ENCODE measurements around the gene LTBP1.

The LTBP1 gene

DNA sequence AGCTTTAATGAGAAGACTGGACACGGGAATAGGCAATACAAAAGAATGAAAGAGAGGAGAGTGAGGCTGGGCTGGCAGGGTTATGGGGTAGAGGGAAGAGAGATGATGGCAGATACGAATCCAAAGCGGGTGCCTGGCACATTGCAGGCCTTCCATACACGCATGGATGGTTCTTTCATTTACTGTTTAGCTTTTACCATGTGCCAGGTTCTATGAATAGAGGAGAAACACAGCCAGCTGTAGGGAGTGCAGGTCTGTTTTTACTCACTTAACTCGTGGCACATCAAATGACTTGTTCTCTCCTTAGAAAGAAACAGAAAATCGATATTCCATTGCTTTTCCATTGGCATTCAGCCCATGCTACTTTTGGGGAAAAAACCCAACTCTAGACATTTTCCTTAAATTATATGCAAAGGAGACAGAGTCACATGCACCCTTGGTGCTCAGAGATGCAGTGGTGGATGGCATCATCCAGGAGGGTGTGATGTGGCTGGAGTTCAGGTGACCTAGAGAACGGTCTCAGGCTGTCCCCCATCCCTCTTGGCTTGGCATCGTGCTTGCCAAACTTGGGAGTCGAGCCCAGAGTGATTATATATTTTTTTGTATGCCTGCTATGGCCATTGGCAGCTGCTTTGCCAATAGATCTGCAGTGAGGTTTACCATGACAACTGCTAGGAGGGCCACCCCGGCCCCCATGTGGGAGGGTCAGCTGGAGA, 6.2 kb downstream of the LTBP1 start:
- TF ChIP-seq, protein P1, sequence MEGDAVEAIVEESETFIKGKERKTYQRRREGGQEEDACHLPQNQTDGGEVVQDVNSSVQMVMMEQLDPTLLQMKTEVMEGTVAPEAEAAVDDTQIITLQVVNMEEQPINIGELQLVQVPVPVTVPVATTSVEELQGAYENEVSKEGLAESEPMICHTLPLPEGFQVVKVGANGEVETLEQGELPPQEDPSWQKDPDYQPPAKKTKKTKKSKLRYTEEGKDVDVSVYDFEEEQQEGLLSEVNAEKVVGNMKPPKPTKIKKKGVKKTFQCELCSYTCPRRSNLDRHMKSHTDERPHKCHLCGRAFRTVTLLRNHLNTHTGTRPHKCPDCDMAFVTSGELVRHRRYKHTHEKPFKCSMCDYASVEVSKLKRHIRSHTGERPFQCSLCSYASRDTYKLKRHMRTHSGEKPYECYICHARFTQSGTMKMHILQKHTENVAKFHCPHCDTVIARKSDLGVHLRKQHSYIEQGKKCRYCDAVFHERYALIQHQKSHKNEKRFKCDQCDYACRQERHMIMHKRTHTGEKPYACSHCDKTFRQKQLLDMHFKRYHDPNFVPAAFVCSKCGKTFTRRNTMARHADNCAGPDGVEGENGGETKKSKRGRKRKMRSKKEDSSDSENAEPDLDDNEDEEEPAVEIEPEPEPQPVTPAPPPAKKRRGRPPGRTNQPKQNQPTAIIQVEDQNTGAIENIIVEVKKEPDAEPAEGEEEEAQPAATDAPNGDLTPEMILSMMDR (conservative IDR thresholded peaks at IDR 0.05; ENCODE audit: low read depth, low read length) = no peak
- DNase-seq (ENCODE audit: low read depth) = no peak
- no peak overlapping the region for H3K4me3 ChIP-seq (ENCODE audit: low read length)

DNA sequence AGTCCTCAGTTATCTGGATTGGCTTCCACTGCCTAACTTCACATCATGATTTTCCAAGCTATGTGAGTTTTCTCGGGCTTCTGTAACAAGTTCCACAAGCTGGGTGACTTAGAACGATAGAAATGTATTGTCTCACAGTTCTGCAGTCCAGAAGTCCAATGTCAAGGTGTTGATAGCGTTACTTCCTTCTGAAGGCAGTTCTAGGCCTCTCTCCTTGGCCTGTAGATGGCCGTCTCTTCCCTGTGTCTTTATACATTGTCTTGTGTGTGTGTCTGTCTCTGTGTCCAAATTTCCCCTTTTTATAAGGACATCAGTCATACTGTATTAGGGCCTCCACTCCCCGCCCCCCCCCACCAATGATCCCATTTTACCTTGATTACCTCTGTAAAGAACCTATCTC, 7.5 kb downstream of the LTBP1 start:
- no peak for DNase-seq (ENCODE audit: low read depth)
- no peak overlapping the region for H3K4me3 ChIP-seq (ENCODE audit: low read length)
- TF ChIP-seq, protein P1 (conservative IDR thresholded peaks at IDR 0.05; ENCODE audit: low read depth, low read length) = no peak

DNA sequence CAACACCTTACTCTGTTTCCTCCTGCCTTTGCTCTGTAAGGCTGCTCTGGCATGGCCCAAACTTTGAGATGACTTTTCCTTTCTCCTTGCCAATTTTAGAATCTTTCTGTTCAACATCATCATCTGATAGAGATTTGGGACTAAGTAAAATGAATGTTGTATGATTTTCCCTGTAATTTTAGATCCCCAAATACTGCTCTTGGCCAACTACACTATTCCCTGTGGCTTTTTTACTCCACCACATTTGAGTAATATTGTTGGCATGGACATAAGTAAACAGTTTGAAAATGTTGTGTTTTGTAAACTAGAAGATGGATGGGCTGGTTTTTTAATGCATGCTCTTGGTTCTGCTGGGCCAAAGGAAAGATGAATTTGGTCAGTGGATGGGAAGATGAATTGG, 12.1 kb downstream of the LTBP1 start:
- TF ChIP-seq, protein P1 (conservative IDR thresholded peaks at IDR 0.05; ENCODE audit: low read depth, low read length) = no peak
- no peak for DNase-seq (ENCODE audit: low read depth)

DNA sequence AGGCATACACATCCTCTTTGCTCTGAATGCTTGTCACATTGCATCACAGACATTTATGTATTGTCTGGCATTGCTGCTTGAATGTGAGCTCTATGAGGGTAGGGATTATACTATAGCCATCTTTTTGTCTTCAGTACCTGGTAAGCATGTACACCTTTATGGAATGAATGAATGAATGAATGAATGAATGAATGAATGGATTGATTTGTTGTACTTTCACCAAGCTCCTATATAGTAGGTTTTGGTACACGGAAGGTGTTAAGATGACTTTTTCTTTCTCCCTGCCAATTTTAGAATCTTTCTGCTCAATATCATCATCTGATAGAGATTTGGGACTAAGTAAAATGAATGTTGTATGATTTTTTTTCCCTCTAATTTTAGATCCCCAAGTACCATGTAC, 13.5 kb downstream of the LTBP1 start:
- no peak overlapping the region for H3K4me3 ChIP-seq (ENCODE audit: low read length)
- TF ChIP-seq, protein P1 (conservative IDR thresholded peaks at IDR 0.05; ENCODE audit: low read depth, low read length) = no peak
- no peak for DNase-seq (ENCODE audit: low read depth)

More for the DNA sequence above, 12.1 kb downstream of the LTBP1 start:
- H3K4me3 ChIP-seq (ENCODE audit: low read length) = no peak overlapping the region

DNA sequence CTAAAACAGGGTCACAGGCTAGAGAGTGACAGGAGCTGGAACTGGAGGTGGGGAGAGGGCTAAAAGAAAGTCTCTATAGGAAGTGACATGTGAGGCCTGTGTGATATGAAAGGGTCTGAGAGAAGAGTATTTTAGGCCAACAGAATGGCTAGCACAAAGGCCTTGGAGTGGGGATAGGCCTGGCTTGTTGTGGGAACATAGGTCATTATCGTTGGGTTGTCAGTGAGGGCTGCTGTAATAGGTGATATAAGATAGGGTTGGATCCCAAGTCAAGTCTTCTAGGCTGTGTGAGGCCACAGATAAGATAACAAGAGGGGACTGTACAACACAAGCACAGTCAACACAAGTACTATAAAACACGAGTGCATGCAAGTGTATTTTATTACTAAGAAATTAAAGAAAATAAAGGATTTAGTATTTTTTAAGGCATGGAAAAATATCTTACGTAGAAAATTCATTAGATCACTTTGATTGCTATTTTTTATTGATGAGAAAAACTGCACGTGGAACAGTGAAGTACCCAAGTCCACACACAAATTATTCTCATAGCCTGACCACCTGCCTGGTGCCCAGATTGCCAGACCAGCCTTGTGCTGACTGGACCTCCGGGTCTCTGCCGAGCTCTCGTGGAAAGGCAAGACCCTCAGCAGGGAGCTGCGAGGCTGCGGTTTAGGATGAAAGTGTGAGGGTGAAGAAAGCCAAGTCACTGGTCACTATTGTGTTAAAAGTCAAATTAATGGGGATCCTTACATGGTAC, 14.1 kb downstream of the LTBP1 start:
- DNase-seq (ENCODE audit: low read depth) = no peak

DNA sequence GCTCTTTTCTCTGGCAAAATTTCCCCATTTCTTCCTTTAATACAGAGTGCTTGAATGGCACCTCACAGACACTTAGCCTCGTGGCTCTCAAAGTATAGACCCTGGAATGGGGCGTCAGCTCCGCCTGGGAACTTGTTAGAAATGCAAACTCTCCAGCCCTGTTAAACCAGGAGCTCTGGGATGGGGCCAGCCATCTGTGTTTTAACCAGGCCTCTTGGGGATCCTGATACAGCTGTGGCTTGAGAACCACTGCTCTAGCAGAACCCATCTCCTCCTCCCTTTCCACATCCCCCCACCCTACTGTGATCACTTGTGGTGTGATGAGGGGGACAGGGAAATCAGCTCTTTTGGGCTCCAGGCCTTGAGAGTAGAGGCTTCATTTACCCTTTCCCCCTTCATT, 15.9 kb downstream of the LTBP1 start:
- no peak overlapping the region for H3K4me3 ChIP-seq (ENCODE audit: low read length)
- no peak for DNase-seq (ENCODE audit: low read depth)
- TF ChIP-seq, protein P1 (conservative IDR thresholded peaks at IDR 0.05; ENCODE audit: low read depth, low read length) = no peak

More for the DNA sequence above, 14.1 kb downstream of the LTBP1 start:
- TF ChIP-seq, protein P1 (conservative IDR thresholded peaks at IDR 0.05; ENCODE audit: low read depth, low read length) = no peak
- no peak overlapping the region for H3K4me3 ChIP-seq (ENCODE audit: low read length)

DNA sequence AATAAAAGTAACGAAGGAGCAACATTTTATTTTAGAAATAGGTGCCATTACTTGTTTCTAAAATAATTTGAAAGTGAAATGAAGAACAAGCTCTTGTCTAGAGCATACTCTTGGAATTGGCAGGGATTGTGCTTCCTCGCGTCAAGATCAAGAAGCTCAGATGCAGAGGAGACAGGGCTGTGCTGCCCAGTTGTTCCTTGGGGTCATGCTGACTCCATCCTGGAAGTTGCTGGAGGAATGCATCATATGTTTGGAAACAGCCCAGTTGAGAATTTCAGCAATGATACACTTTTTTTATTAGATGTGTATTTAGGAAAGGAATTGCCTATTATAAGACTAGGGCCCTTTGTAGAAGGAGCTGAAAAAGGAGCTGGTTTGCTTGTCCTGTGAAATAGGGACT, 17.2 kb downstream of the LTBP1 start:
- no peak for DNase-seq (ENCODE audit: low read depth)
- TF ChIP-seq, protein P1 (conservative IDR thresholded peaks at IDR 0.05; ENCODE audit: low read depth, low read length) = no peak
- H3K4me3 ChIP-seq (ENCODE audit: low read length) = no peak overlapping the region
